Astrocyte (in vitro differentiated cells and primary cell): Measurements from ENCODE around the gene METTL2B. TPM values are rescaled to one million over a fixed set of nuclear protein-coding genes. Genes with fewer than 3 reads are reported as not detected.

Experiments
- DNase-seq: peaks from one replicate; pipeline ENCODE4 v3.0.0-alpha.2; 2010; ENCODE audit warnings: low read depth
- FAIRE-seq: peaks from 2 replicates; lab custom pipeline; 2011; peaks lifted over from hg19 to GRCh38; lab: Jason Lieb, UNC
- H2AFZ ChIP-seq: 2 replicates; pipeline ENCODE4 v1.6.0; 2012; ENCODE audit warnings: low read depth, low read length, inconsistent platforms
- H3K27ac ChIP-seq: 2 replicates; pipeline ENCODE4 v1.5.1; 2011; ENCODE audit warnings: low read depth, low read length, inconsistent platforms
- H3K27me3 ChIP-seq: 2 replicates; pipeline ENCODE4 v1.6.0; 2011; ENCODE audit warnings: low read length, inconsistent platforms; ENCODE audit not compliant: insufficient read depth
- H3K36me3 ChIP-seq: 2 replicates; pipeline ENCODE4 v1.5.1; 2011; ENCODE audit warnings: low read length, inconsistent platforms; ENCODE audit not compliant: insufficient read depth
- H3K4me1 ChIP-seq: 2 replicates; pipeline ENCODE4 v1.5.1; 2011; ENCODE audit warnings: low read length, inconsistent platforms; ENCODE audit not compliant: insufficient read depth
- H3K4me2 ChIP-seq: 2 replicates; pipeline ENCODE4 v1.6.0; 2012; ENCODE audit warnings: low read length, inconsistent platforms
- H3K4me3 ChIP-seq: 2 replicates; pipeline ENCODE4 v1.5.1; 2011; ENCODE audit warnings: low read depth, mild to moderate bottlenecking, low read length, inconsistent platforms; ENCODE audit not compliant: insufficient read depth
- H3K79me2 ChIP-seq: 2 replicates; pipeline ENCODE4 v1.6.0; 2012; ENCODE audit warnings: mild to moderate bottlenecking, low read length, inconsistent platforms; ENCODE audit not compliant: insufficient read depth
- H3K9ac ChIP-seq: 2 replicates; pipeline ENCODE4 v1.6.0; 2012; ENCODE audit warnings: mild to moderate bottlenecking, low read length, inconsistent platforms
- H3K9me3 ChIP-seq: 2 replicates; pipeline ENCODE4 v1.5.1; 2012; ENCODE audit warnings: low read depth, mild to moderate bottlenecking, low read length, inconsistent platforms; ENCODE audit not compliant: insufficient read depth
- H4K20me1 ChIP-seq: 2 replicates; pipeline ENCODE4 v1.6.0; 2012; ENCODE audit warnings: low read length, inconsistent platforms; ENCODE audit not compliant: insufficient read depth
- H3K27ac Mint-ChIP-seq: one replicate; pipeline ENCODE4 v1.8.0; 2021; ENCODE audit warnings: mild to moderate bottlenecking, mixed read lengths; ENCODE audit not compliant: unreplicated experiment
- H3K27me3 Mint-ChIP-seq: one replicate; pipeline ENCODE4 v1.8.0; 2021; ENCODE audit warnings: low read depth, mixed read lengths; ENCODE audit not compliant: unreplicated experiment
- H3K36me3 Mint-ChIP-seq: one replicate; pipeline ENCODE4 v1.8.0; 2021; ENCODE audit warnings: low read depth, mixed read lengths; ENCODE audit not compliant: unreplicated experiment
- H3K4me1 Mint-ChIP-seq: one replicate; pipeline ENCODE4 v1.8.0; 2021; ENCODE audit warnings: low read depth, mixed read lengths; ENCODE audit not compliant: unreplicated experiment
- H3K4me3 Mint-ChIP-seq: one replicate; pipeline ENCODE4 v1.8.0; 2021; ENCODE audit warnings: mild to moderate bottlenecking, moderate library complexity, mixed read lengths; ENCODE audit not compliant: unreplicated experiment
- H3K9me3 Mint-ChIP-seq: one replicate; pipeline ENCODE4 v1.8.0; 2021; ENCODE audit warnings: mild to moderate bottlenecking, mixed read lengths; ENCODE audit not compliant: unreplicated experiment
- EZH2 ChIP-seq: IDR thresholded peaks from 2 replicates; pipeline ENCODE4 v1.6.1; 2012; ENCODE audit warnings: mild to moderate bottlenecking, low read length, inconsistent platforms; ENCODE audit not compliant: insufficient read depth
- total RNA-seq: library from RNA; stranded (reverse); gene quantifications from 2 replicates; pipeline ENCODE4 v1.2.1, GENCODE V29; 2021
- TF ChIP-seq, protein P1 (sequence below): IDR thresholded peaks from 2 replicates; pipeline ENCODE4 v1.5.1; 2011; ENCODE audit warnings: low read depth, mild to moderate bottlenecking, inconsistent platforms, low read length, moderate library complexity; ENCODE audit not compliant: insufficient read depth

METTL2B gene
- total RNA-seq, 1 donor from 2014 or later, result 30.8 TPM

DNA sequence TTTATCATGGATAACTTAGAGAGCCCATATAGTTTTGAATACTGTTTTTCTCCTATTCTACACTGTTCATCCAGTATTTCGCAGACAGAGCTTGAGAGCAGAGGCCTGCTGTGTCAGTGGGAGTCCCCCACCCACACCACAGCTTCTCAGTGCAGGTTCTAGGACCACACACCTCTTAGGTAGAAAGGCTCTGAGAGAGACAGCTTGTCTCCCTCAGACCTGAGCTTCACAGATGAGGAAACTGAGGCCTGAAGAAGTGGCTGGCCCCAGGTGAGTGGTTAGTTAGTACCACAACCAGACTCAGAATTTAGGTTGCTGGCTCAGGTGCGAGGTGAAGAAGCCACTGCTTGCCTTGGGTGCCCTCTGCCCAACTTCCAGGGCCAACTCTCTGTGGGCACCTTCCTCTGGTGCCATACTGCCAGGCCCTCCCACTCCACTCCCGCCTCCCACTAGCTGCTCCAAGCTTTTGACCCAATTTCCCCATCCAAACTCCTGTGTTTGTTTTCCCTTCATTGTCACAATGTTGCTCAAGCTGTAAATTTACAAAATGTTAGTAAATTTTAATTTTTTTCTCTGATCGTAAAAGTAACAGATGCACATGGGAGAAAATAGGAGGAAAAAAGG is 28.5 kb upstream of the METTL2B start:
- Histone ChIP-seq H3K36me3 (no peaks in the 10 kb centered on the region), H3K4me3 (no peak overlapping the region), H4K20me1 (no peaks in the 10 kb centered on the region), H3K27ac (no peak overlapping the region), H3K79me2 (no peaks in the 10 kb centered on the region), H3K9ac (no peak overlapping the region), H3K27me3 (peaks cover 6% of the 10 kb centered on the region), H2AFZ (no peak overlapping the region), H3K4me2 (no peak overlapping the region), H3K9me3 (no peaks in the 10 kb centered on the region), H3K4me1 (no peaks in the 10 kb centered on the region)
- H3K36me3 Mint-ChIP-seq, result no peaks in the 10 kb centered on the region
- H3K4me1 Mint-ChIP-seq, result no peaks in the 10 kb centered on the region
- H3K27ac Mint-ChIP-seq, result no peak overlapping the region
- FAIRE-seq, result no peak
- TF ChIP-seq EZH2, result no peak
- TF ChIP-seq, protein P1, sequence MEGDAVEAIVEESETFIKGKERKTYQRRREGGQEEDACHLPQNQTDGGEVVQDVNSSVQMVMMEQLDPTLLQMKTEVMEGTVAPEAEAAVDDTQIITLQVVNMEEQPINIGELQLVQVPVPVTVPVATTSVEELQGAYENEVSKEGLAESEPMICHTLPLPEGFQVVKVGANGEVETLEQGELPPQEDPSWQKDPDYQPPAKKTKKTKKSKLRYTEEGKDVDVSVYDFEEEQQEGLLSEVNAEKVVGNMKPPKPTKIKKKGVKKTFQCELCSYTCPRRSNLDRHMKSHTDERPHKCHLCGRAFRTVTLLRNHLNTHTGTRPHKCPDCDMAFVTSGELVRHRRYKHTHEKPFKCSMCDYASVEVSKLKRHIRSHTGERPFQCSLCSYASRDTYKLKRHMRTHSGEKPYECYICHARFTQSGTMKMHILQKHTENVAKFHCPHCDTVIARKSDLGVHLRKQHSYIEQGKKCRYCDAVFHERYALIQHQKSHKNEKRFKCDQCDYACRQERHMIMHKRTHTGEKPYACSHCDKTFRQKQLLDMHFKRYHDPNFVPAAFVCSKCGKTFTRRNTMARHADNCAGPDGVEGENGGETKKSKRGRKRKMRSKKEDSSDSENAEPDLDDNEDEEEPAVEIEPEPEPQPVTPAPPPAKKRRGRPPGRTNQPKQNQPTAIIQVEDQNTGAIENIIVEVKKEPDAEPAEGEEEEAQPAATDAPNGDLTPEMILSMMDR, result no peak
- DNase-seq, result no peak
- peaks cover 11% of the 10 kb centered on the region for H3K27me3 Mint-ChIP-seq
- no peaks in the 10 kb centered on the region for H3K9me3 Mint-ChIP-seq
- no peak overlapping the region for H3K4me3 Mint-ChIP-seq

GRCh38 chr7:128448751-128449302 is 27.7 kb upstream of the METTL2B start:
- Mint-ChIP-seq H3K27ac (no peak overlapping the region), H3K9me3 (no peaks in the 10 kb centered on the region), H3K4me1 (no peaks in the 10 kb centered on the region), H3K36me3 (no peaks in the 10 kb centered on the region), H3K27me3 (peaks cover 11% of the 10 kb centered on the region), H3K4me3 (no peak overlapping the region)
- Histone ChIP-seq H3K4me3 (no peak overlapping the region), H3K27me3 (peaks cover 6% of the 10 kb centered on the region), H2AFZ (no peak overlapping the region), H3K9ac (no peak overlapping the region), H3K4me1 (no peaks in the 10 kb centered on the region), H4K20me1 (no peaks in the 10 kb centered on the region), H3K4me2 (no peak overlapping the region), H3K79me2 (no peaks in the 10 kb centered on the region), H3K36me3 (no peaks in the 10 kb centered on the region), H3K9me3 (no peaks in the 10 kb centered on the region), H3K27ac (no peak overlapping the region)
- TF ChIP-seq, protein P1, result no peak
- TF ChIP-seq EZH2, result no peak
- FAIRE-seq, result no peak
- DNase-seq, result no peak

DNA sequence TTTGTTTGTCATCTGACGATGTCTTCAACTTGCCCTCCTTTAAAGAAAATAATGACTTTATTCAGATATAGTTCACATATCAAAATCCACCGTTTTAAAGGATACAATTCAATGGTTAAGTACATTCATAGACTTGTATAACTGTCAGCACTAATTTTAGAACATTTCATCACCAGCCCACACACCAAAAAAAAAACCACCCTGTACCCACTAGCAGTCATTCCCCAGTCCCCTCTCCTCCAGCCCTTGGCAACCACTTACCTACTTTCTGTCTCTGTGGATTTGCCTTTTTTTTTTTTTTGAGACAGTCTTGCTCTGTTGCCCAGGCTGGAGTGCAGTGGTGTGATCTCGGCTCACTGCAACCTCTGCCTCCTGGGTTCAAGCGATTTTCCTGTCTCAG is 26.1 kb upstream of the METTL2B start:
- TF ChIP-seq, protein P1, result no peak
- TF ChIP-seq EZH2, result no peak
- Histone ChIP-seq H3K36me3 (no peaks in the 10 kb centered on the region), H3K27me3 (peaks cover 4% of the 10 kb centered on the region), H3K4me1 (peaks cover 15% of the 10 kb centered on the region), H3K4me2 (no peak overlapping the region), H3K4me3 (no peak overlapping the region), H3K9me3 (no peaks in the 10 kb centered on the region), H2AFZ (no peak overlapping the region), H4K20me1 (no peaks in the 10 kb centered on the region), H3K27ac (no peak overlapping the region), H3K9ac (no peak overlapping the region), H3K79me2 (no peaks in the 10 kb centered on the region)
- FAIRE-seq (no peak), DNase-seq (peak; percentile 7)
- peaks cover 3% of the 10 kb centered on the region for H3K4me1 Mint-ChIP-seq
- H3K27ac Mint-ChIP-seq, result no peak overlapping the region
- no peak overlapping the region for H3K4me3 Mint-ChIP-seq
- no peaks in the 10 kb centered on the region for H3K9me3 Mint-ChIP-seq
- peaks cover 9% of the 10 kb centered on the region for H3K27me3 Mint-ChIP-seq
- H3K36me3 Mint-ChIP-seq, result no peaks in the 10 kb centered on the region
